Measurements from ENCODE around the gene UGT1A7.

- no peak for TF ChIP-seq MAX (IDR thresholded peaks at IDR 0.05)
- TF ChIP-seq RAD21 (IDR thresholded peaks at IDR 0.05; ENCODE audit: low read depth): no peak
- TF ChIP-seq TCF12 (IDR thresholded peaks at IDR 0.05; ENCODE audit: low read depth): no peak
- no peak for TF ChIP-seq EP300 (IDR thresholded peaks at IDR 0.05; ENCODE audit: borderline replicate concordance)
- no peak for TF ChIP-seq TEAD4 (IDR thresholded peaks at IDR 0.05)
- no peak for TF ChIP-seq YY1 (IDR thresholded peaks at IDR 0.05; ENCODE audit: low read depth)
- TF ChIP-seq CREB1 (IDR thresholded peaks at IDR 0.05; ENCODE audit: low read depth): no peak
- no peak for TF ChIP-seq EGR1 (IDR thresholded peaks at IDR 0.05)
- no peak for TF ChIP-seq REST (IDR thresholded peaks at IDR 0.05; ENCODE audit: low read depth)
- no peak for TF ChIP-seq CEBPB (IDR thresholded peaks at IDR 0.05)
Measured at GRCh38 chr2:233803994-233804393, 122.3 kb downstream of the UGT1A7 start.
